PFSK-1 (cell line): ENCODE results near the gene GSK3B.

Experiments
- FOXP2 ChIP-seq: optimal IDR thresholded peaks from 2 replicates; pipeline ENCODE3; 2011; ENCODE audit warnings: borderline replicate concordance, control low read depth, inconsistent platforms; ENCODE audit not compliant: insufficient read depth; ENCODE audit errors: extremely low read length, extremely low read depth
- POLR2AphosphoS5 ChIP-seq: IDR thresholded peaks from 2 replicates; pipeline ENCODE4 v1.6.1; 2012; ENCODE audit warnings: low read depth, mild to moderate bottlenecking, control low read depth, low read length, moderate library complexity
- SIN3A ChIP-seq: IDR thresholded peaks from 2 replicates; pipeline ENCODE4 v1.6.1; 2012; ENCODE audit warnings: mild to moderate bottlenecking, low read length, moderate library complexity, borderline replicate concordance; ENCODE audit not compliant: insufficient read depth
- TAF1 ChIP-seq: IDR thresholded peaks from 2 replicates; pipeline ENCODE4 v1.6.1; 2012; ENCODE audit warnings: low read length, control low read depth, borderline replicate concordance; ENCODE audit not compliant: insufficient read depth
- TF ChIP-seq, protein P1 (sequence below), 2 experiments: IDR thresholded peaks; 2 replicates each; pipeline versions ENCODE4 v1.6.1 to v1.8.0; 2011 to 2012; ENCODE audit warnings: low read depth in 2 of 2, low read length in 2 of 2, control low read depth in 1 of 2, inconsistent platforms in 1 of 2, mild to moderate bottlenecking in 1 of 2, moderate library complexity in 1 of 2; ENCODE audit not compliant: insufficient read depth in 1 of 2

The GSK3B gene

DNA sequence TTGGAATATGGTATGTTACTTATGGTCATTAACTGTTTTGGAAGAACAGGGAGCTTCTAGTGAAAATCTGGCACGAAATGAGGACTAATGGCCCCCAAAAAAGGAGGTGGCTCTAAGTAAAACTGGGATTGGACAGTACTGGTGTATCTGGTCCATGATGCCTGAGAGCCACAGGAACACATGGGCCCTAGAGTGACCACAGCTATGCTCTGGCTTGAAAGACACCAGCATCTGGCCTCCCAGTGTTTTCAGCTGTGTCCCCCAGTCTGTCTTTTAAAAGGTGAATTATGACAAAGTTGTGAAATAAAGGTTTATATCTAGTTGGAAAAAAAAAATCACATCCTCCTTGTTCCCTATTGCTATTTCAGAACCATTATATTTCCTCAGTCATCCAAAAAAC lies 64.5 kb downstream of the GSK3B start:
- TF ChIP-seq, protein P1, sequence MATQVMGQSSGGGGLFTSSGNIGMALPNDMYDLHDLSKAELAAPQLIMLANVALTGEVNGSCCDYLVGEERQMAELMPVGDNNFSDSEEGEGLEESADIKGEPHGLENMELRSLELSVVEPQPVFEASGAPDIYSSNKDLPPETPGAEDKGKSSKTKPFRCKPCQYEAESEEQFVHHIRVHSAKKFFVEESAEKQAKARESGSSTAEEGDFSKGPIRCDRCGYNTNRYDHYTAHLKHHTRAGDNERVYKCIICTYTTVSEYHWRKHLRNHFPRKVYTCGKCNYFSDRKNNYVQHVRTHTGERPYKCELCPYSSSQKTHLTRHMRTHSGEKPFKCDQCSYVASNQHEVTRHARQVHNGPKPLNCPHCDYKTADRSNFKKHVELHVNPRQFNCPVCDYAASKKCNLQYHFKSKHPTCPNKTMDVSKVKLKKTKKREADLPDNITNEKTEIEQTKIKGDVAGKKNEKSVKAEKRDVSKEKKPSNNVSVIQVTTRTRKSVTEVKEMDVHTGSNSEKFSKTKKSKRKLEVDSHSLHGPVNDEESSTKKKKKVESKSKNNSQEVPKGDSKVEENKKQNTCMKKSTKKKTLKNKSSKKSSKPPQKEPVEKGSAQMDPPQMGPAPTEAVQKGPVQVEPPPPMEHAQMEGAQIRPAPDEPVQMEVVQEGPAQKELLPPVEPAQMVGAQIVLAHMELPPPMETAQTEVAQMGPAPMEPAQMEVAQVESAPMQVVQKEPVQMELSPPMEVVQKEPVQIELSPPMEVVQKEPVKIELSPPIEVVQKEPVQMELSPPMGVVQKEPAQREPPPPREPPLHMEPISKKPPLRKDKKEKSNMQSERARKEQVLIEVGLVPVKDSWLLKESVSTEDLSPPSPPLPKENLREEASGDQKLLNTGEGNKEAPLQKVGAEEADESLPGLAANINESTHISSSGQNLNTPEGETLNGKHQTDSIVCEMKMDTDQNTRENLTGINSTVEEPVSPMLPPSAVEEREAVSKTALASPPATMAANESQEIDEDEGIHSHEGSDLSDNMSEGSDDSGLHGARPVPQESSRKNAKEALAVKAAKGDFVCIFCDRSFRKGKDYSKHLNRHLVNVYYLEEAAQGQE (IDR thresholded peaks at IDR 0.05; ENCODE audit: insufficient read depth in 1 of 2, low read depth in 2 of 2, low read length in 2 of 2), result no peak
- TF ChIP-seq POLR2AphosphoS5 (no peak), SIN3A (no peak)

GRCh38 chr3:120028271-120029047 lies 65.8 kb downstream of the GSK3B start:
- TF ChIP-seq POLR2AphosphoS5, result no peak
- no peak for TF ChIP-seq FOXP2
- TF ChIP-seq SIN3A, result no peak
- TF ChIP-seq TAF1, result no peak
- TF ChIP-seq, protein P1 (IDR thresholded peaks at IDR 0.05; ENCODE audit: insufficient read depth in 1 of 2, low read depth in 2 of 2, low read length in 2 of 2), result no peak

DNA sequence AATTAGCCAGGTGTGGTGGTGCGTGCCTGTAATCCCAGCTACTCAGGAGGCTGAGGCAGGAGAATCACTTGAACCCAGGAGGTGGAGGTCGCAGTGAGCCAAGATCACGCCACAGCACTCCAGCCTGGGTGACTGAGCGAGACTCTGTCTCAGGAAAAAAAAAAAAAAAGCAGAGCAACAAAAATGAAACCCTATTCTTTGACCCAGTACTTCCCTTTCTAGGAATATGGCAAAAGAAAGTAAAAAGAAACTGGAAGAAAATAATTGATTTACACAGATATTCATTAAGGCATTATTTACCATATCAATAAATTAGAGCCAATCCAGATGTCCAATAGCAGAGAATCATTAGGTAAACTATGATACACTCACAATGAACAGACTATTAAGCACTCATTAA lies 67.0 kb downstream of the GSK3B start:
- TF ChIP-seq SIN3A, result no peak
- TF ChIP-seq, protein P1 (IDR thresholded peaks at IDR 0.05; ENCODE audit: insufficient read depth in 1 of 2, low read depth in 2 of 2, low read length in 2 of 2), result no peak

GRCh38 chr3:120025520-120025919 lies 68.7 kb downstream of the GSK3B start:
- no peak for TF ChIP-seq FOXP2
- TF ChIP-seq, protein P1 (IDR thresholded peaks at IDR 0.05; ENCODE audit: insufficient read depth in 1 of 2, low read depth in 2 of 2, low read length in 2 of 2), result no peak
- TF ChIP-seq POLR2AphosphoS5, result no peak
- no peak for TF ChIP-seq TAF1
- no peak for TF ChIP-seq SIN3A

DNA sequence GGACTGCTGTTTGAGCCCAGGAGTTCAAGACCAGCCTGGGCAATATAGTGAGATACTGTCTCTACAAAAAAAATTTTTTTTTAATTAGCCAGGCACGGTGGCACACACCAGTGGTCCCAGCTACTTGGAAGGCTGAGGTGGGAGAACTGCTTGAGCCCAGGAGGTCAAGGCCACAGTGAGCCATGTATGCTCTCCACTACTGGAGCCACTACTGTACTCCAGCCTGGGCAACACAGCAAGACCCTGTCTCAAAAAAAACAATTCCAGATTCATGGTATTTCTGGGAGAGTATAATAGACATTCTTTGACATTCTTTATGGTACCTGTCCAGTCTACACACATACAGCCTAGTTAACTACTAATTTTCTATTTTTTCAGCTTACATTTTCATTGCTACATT lies 70.1 kb downstream of the GSK3B start:
- TF ChIP-seq POLR2AphosphoS5 (no peak), SIN3A (no peak), TAF1 (no peak), FOXP2 (no peak)
- TF ChIP-seq, protein P1 (IDR thresholded peaks at IDR 0.05; ENCODE audit: insufficient read depth in 1 of 2, low read depth in 2 of 2, low read length in 2 of 2), result no peak
